T-helper 2 cell treated with Interferon-gamma antibody and Interleukin-4, amounts not matched to agents 5 μg/mL and 100 μg/mL, for 36 hours (primary cell): Measurements from ENCODE around the gene MTPN.

Experiments
- DNase-seq: peaks from one replicate; pipeline ENCODE4 v3.0.0; 2021; ENCODE audit warnings: low spot score
- H3K27ac Mint-ChIP-seq: one replicate; pipeline ENCODE4 v1.8.0; 2021; ENCODE audit warnings: mild to moderate bottlenecking, mixed read lengths
- H3K27me3 Mint-ChIP-seq: one replicate; pipeline ENCODE4 v1.8.0; 2021; ENCODE audit warnings: low read depth, mixed read lengths
- H3K36me3 Mint-ChIP-seq: one replicate; pipeline ENCODE4 v1.8.0; 2021; ENCODE audit warnings: low read depth, mixed read lengths
- H3K4me1 Mint-ChIP-seq: one replicate; pipeline ENCODE4 v1.8.0; 2021; ENCODE audit warnings: low read depth, mixed read lengths
- H3K4me3 Mint-ChIP-seq: one replicate; pipeline ENCODE4 v1.8.0; 2022; ENCODE audit warnings: mild to moderate bottlenecking, moderate library complexity, mixed read lengths
- H3K9me3 Mint-ChIP-seq: one replicate; pipeline ENCODE4 v1.8.0; 2021; ENCODE audit warnings: mixed read lengths

Gene MTPN, protein sequence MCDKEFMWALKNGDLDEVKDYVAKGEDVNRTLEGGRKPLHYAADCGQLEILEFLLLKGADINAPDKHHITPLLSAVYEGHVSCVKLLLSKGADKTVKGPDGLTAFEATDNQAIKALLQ

DNA sequence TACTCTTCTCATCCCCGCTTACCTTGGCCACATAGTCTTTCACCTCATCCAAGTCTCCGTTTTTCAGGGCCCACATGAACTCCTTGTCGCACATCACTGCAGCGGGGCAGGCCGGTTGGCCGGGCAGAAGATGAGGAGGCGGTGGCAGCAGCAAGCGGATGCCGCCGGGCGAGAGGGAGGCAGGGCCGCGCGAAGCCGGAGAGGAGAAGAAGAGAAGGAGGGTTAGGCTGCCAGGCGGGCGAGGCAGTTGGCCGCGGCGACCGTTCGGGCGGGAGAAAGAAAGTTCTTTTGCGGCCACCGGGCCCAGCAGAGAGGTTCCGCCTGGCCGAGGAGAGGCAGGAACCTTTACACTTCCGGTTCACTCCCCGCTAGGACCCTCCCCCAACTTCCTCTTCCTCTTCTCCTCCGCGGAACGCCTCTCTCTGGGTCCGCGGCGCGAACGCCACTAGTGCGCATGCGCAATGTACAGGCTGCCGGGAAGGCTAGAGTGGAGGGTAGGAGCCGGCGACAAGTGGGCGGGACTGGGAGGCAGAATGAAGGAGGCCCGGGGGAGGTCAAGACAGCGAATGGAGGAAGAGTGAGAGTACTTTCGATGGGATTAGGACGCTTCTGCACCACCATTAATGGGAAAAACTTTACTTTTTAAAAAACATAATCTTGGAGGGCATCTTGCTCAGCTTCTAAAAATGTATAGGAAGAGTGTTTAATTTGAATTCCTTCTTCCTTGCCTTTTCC lies at the start of gene MTPN:
TSS of gene MTPN (minus strand) at position 353 of the 735 bp plus-strand sequence. CDS start at position 94, 259 bp downstream.
- H3K36me3 Mint-ChIP-seq = peaks cover 13% of the 10 kb centered on the region
- peak within 1 kb of the TSS; percentile 95 for H3K27ac Mint-ChIP-seq
- H3K4me3 Mint-ChIP-seq = peak within 1 kb of the TSS; percentile 96
- H3K9me3 Mint-ChIP-seq = no peaks in the 10 kb centered on the region
- no peaks in the 10 kb centered on the region for H3K27me3 Mint-ChIP-seq
- peaks cover 57% of the 10 kb centered on the region for H3K4me1 Mint-ChIP-seq
- DNase-seq = peak; percentile 98

DNA sequence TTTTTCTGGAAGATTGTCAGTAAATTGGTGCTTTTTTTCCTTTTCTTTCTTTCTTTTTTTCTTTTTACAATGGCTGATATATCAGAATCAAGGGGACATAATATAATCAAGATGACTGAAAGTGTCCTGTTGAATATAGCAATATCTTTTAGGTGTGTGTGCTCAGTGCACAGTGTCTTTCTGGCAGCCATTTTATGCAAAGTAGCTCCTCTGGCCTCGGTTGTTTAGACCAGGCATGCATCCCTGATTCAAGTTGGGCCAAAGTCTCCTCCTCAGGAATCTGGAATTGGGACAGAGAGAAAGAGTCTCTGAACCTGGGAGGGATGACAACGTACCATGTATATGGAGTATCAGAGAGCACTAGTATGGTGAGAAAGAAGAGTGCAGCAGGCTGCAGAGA lies 49.0 kb upstream of the MTPN start:
- DNase-seq = no peak
- Mint-ChIP-seq H3K27me3 (peaks cover 8% of the 10 kb centered on the region), H3K4me3 (no peak overlapping the region), H3K9me3 (no peaks in the 10 kb centered on the region), H3K4me1 (peaks cover 2% of the 10 kb centered on the region), H3K36me3 (peaks cover 4% of the 10 kb centered on the region), H3K27ac (no peak overlapping the region)

DNA sequence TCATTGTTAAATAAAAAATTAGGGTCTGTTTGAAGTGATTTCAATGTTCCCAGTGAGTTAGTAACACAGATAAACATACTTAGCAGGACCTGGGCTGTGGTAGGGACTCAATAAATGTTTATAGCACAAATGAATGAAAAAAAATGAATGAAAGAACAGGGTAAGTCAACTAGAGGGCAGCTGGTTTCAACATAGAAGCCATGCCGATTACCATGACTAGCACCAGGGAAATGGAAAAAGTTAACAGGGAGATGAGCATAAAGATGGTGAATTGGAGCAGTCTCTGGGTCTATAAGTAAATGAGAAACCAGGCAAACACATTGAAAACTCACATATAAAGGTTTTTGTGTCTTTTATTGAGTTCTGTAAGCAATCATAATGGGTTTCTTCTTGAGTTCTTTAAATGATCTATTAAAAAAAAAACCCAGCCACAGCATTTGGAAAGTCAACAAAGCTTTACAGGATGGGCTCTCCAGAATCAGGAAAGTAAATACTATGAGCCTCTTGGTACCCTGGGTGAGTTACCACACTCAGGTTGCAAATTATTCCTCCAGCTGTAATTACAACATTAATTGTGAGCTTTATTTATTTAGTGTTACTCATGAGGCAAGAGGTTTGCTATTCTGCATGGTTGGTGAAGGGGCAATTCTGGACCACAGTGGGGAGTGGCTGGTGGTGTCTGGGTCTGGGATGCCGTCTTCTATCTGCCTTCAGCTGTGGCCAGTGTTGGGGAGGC lies 46.1 kb upstream of the MTPN start:
- H3K4me1 Mint-ChIP-seq = no peaks in the 10 kb centered on the region
- H3K9me3 Mint-ChIP-seq = no peaks in the 10 kb centered on the region
- H3K4me3 Mint-ChIP-seq = no peak overlapping the region
- peaks cover 5% of the 10 kb centered on the region for H3K27me3 Mint-ChIP-seq
- H3K27ac Mint-ChIP-seq = no peak overlapping the region
- peaks cover 2% of the 10 kb centered on the region for H3K36me3 Mint-ChIP-seq
- DNase-seq = no peak

DNA sequence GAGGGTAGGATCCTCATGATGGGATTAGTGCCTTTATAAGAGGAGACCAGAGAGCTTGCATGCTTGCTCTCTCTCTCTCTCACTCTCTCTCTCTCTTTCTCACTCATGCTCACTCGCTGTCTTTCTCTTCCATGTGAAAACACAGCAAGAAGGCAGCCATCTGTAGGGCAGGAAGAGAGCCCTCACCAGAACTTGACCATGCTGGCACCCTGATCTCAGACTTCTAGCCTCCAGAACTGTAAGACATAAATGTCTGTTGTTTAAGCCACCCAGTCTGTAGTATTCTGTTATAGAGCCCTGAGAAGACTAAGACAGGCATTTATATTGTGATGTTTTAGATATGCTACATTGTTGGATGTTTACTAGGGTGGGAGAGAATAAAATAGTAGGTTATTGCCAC lies 43.4 kb upstream of the MTPN start:
- no peak for DNase-seq
- Mint-ChIP-seq H3K9me3 (no peaks in the 10 kb centered on the region), H3K27ac (no peak overlapping the region), H3K4me1 (peaks cover 3% of the 10 kb centered on the region), H3K36me3 (no peaks in the 10 kb centered on the region), H3K27me3 (no peaks in the 10 kb centered on the region), H3K4me3 (no peak overlapping the region)

DNA sequence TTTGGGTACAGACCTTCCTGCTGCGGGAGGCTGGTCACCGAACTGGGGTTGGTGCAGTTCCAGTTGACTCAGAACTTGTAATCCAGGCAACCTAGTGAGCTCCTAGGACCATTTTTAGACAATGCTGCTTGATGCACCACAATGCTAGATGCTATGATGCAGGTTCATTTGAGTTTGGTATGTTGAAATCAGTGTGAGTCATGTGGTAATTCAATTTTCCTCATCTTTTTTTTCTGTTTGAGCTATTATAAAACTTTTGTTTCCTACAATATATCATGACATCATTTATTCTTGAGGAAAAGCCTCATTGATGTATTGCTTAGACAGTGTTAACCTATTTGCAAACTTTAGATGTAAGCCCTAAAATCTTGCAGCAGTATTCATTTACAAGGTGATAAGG lies 40.9 kb upstream of the MTPN start:
- Mint-ChIP-seq H3K4me3 (no peak overlapping the region), H3K9me3 (no peaks in the 10 kb centered on the region), H3K36me3 (no peaks in the 10 kb centered on the region), H3K27ac (no peak overlapping the region), H3K27me3 (peaks cover 8% of the 10 kb centered on the region), H3K4me1 (peaks cover 3% of the 10 kb centered on the region)
- no peak for DNase-seq

DNA sequence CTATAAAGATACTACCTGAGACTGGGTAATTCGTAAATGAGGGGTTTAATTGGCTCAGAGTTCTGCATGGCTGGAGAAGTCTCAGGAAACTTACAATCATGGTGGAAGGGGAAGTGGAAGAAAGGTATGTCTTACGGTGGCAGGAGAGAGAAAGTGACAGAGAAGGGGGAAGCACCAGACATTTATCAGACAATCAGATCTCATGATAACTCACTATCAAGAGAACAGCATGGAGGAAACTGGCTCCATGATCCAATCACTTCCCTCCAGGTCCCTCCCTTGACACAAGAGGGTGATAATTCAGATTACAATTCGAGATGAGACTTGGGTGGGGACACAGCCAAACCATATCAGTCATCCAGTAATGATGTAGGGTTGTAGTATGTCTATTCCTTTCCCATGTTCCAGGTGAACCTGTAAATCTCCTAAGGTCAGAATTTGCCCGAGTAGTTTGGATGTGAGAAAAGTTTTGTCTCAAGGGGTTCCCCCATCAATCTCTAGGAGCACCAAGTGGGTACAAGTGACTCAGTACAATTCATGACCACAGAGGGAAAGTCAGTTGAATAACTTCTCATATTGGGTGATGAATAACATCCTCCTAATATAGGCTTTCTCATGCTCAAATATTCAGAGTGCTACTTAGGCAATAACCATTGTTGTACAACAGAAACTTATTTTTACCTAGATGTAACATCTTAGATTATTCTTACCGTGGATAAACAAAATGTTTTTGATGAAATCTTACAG lies 39.7 kb upstream of the MTPN start:
- no peak overlapping the region for H3K4me3 Mint-ChIP-seq
- H3K4me1 Mint-ChIP-seq = peaks cover 5% of the 10 kb centered on the region
- no peak for DNase-seq
- H3K36me3 Mint-ChIP-seq = no peaks in the 10 kb centered on the region
- no peak overlapping the region for H3K27ac Mint-ChIP-seq
- H3K27me3 Mint-ChIP-seq = peaks cover 12% of the 10 kb centered on the region
- no peaks in the 10 kb centered on the region for H3K9me3 Mint-ChIP-seq

DNA sequence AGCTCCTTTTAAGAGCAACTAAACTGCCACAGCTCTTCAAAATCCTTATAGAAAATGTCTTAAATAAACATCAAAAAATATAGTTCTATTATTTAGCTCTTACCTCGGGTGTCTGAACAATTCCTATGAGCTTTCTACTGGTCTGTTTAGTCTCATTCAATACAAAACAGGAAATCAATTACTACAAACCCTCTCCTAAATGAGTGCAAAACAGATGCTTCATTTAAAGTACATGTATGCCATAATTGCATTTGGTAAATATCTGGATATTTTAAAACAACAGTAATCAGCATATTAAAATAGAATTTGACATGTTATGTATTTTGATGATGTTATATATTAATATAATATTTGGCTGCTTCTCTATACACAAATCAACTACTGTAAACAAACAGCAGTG lies 38.5 kb upstream of the MTPN start:
- Mint-ChIP-seq H3K27me3 (peaks cover 12% of the 10 kb centered on the region), H3K4me3 (no peak overlapping the region), H3K27ac (no peak overlapping the region), H3K4me1 (peaks cover 5% of the 10 kb centered on the region), H3K9me3 (no peaks in the 10 kb centered on the region), H3K36me3 (no peaks in the 10 kb centered on the region)
- no peak for DNase-seq

DNA sequence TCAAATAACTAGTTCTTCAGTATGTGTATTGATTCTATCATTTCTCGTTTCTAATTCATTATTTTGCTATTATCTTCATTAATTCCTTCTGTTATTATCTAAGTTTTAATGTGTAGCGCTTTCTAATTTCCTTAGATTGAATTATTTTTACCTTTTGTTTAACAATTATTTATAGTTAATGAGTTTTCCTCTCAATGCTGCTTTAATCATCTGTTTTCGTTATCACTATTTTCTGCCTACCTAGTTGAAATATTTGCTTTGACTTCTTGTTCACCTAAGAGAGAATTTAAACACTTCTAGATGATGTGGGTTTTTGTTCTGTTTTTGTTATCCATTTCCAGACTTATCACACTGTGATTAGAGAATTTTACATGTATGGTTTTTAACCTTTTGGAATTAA lies 37.5 kb upstream of the MTPN start:
- no peaks in the 10 kb centered on the region for H3K36me3 Mint-ChIP-seq
- H3K4me1 Mint-ChIP-seq = peaks cover 5% of the 10 kb centered on the region
- no peaks in the 10 kb centered on the region for H3K9me3 Mint-ChIP-seq
- no peak overlapping the region for H3K27ac Mint-ChIP-seq
- peaks cover 12% of the 10 kb centered on the region for H3K27me3 Mint-ChIP-seq
- no peak overlapping the region for H3K4me3 Mint-ChIP-seq
- DNase-seq = no peak

DNA sequence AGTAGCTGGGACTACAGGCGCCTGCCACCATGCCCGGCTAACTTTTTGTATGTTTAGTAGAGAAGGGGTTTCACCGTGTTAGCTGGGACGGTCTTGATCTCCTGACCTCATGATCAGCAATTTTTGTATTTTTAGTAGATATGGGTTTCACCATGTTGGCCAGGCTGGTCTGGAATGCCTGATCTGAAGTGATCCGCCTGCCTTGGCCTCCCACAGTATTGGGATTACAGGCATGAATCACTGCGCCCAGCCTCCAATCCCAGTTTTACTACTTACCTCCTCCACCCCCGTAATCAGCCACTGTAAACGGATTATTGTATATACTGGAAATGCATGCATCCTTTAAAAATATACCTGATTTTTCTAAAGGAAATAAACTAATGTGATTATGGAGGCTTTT lies 35.1 kb upstream of the MTPN start:
- H3K9me3 Mint-ChIP-seq = no peaks in the 10 kb centered on the region
- H3K36me3 Mint-ChIP-seq = no peaks in the 10 kb centered on the region
- peaks cover 12% of the 10 kb centered on the region for H3K27me3 Mint-ChIP-seq
- H3K4me3 Mint-ChIP-seq = no peak overlapping the region
- peaks cover 5% of the 10 kb centered on the region for H3K4me1 Mint-ChIP-seq
- no peak for DNase-seq
- no peak overlapping the region for H3K27ac Mint-ChIP-seq

DNA sequence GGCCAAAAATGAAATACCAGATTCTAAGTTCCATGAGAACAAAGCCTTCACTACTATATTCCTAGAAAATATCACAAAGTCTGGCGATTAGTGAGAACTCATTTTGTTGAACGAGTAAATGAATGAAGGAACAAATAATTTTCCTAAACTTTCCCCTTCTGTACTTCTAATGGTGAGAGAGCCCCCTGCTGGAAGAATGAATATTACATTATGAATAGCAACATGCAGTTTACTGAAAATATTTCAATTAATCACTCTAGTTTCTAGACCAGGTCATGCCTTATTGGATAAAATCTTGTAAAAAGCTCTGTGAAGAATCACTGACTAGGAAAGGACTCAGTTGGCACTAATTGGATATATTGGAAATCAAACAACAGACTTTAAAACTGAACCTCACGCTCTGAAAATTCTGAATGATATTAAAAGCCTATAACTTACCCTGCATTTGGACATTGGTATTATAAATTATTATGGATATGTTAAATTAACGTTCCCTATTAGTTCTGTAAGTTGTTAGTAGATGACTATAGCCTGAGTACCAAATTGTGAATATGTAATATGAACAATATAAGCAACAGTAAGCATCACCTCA lies 32.4 kb upstream of the MTPN start:
- Mint-ChIP-seq H3K4me3 (no peak overlapping the region), H3K9me3 (no peaks in the 10 kb centered on the region), H3K27ac (no peak overlapping the region), H3K27me3 (peaks cover 7% of the 10 kb centered on the region), H3K36me3 (no peaks in the 10 kb centered on the region), H3K4me1 (peaks cover 2% of the 10 kb centered on the region)
- no peak for DNase-seq

DNA sequence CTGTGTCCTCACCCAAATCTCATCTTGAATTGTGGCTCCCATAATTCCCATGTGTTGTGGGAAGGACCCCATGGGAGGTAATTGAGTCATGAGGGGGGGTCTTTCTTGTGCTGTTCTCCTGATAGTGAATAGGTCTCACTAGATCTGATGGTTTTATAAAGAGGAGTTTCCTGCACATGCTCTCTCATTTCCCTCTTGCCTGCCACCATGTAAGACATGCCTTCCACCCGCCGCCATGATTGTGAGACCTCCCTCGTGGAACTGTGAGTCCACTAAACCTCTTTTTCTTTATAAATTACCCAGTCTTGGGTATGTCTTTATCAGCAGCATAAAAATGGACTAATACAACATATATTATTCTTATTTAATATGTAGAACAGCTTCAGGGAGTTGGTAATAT lies 29.0 kb upstream of the MTPN start:
- no peak for DNase-seq
- Mint-ChIP-seq H3K27me3 (no peaks in the 10 kb centered on the region), H3K27ac (no peak overlapping the region), H3K4me1 (no peaks in the 10 kb centered on the region), H3K36me3 (no peaks in the 10 kb centered on the region), H3K9me3 (no peaks in the 10 kb centered on the region), H3K4me3 (no peak overlapping the region)

DNA sequence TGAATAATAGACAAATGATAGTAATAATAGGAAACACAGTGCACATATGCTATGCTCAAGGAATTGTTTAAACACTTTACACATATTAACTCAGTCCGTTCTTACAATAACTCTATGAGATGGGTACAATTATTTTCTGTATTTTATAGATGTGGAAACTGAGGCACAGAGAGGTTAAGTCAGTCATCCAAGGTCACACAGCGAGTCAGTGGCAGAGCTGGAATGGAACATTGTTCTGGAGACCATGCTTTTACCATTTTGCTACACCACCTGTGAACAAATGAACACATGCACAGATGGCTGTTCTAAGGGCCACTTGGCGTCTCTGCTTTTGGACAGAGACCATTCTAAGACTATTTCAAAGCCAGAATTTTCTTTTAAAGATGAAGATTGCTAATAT lies 26.9 kb upstream of the MTPN start:
- H3K27me3 Mint-ChIP-seq = peaks cover 3% of the 10 kb centered on the region
- no peak for DNase-seq
- H3K9me3 Mint-ChIP-seq = peaks cover 7% of the 10 kb centered on the region
- no peak overlapping the region for H3K4me3 Mint-ChIP-seq
- no peaks in the 10 kb centered on the region for H3K4me1 Mint-ChIP-seq
- no peaks in the 10 kb centered on the region for H3K36me3 Mint-ChIP-seq
- H3K27ac Mint-ChIP-seq = no peak overlapping the region

DNA sequence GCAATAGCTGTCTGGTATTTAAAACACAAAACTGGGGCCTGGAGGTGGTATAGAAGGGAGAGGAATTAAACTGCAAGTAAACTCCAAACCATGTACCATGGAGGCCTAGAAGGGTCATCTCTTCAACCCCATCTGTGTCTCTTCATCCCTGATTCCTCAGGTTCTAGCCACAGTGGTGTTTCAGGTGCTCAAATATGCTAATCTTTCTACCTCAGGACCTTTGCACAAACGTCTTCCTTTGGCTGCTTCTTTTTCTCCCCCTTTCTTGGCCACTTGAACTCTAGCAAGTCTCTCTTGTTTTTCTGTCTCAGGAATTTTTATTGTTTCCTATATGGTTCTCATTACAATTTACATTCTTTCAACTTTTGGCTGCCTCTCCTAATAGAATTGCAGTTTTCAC lies 25.6 kb upstream of the MTPN start:
- H3K27me3 Mint-ChIP-seq = peaks cover 3% of the 10 kb centered on the region

More for the DNA sequence above, 25.6 kb upstream of the MTPN start:
- H3K4me1 Mint-ChIP-seq = no peaks in the 10 kb centered on the region
- no peak overlapping the region for H3K27ac Mint-ChIP-seq
- H3K9me3 Mint-ChIP-seq = peaks cover 7% of the 10 kb centered on the region
- no peaks in the 10 kb centered on the region for H3K36me3 Mint-ChIP-seq
- DNase-seq = no peak
- no peak overlapping the region for H3K4me3 Mint-ChIP-seq
